HepG2 (cell line): ENCODE measurements around the gene MRPL2. TPM values are rescaled to one million over a fixed set of nuclear protein-coding genes. Genes with fewer than 3 reads are reported as not detected.

Source experiments
- ATAC-seq: fragments of 200-7000 bp; cut with Tn5 transposase; 3 replicates; pipeline ENCODE4 v1.9.1; 2020; ENCODE audit warnings: mild to moderate bottlenecking, moderate library complexity
- BruUV-seq: library from RNA; stranded (reverse); fragments of 400-500 nt; replicated peaks from 2 replicates; lab custom pipeline; 2021; lab: Mats Ljungman, UMichigan
- CTCF ChIA-PET: fragments of 300-600 bp; formaldehyde crosslinking; extraction: SDS; loops from one replicate; lab custom pipeline; 2021; ENCODE audit warnings: low total read pairs, inconsistent platforms, low intra/inter-chr PET ratio; lab: Yijun Ruan, JAX
- POLR2A ChIA-PET: fragments of 350-600 bp; sonication (Branson Sonifier 250); formaldehyde crosslinking; loops from one replicate; lab custom pipeline; 2020; ENCODE audit warnings: antibody characterized with exemption, inconsistent platforms; lab: Yijun Ruan, JAX
- DNase-seq: peaks from one replicate; pipeline ENCODE4 v3.0.0-alpha.2; 2015; ENCODE audit warnings: low spot score
- FAIRE-seq: peaks from 3 replicates; lab custom pipeline; 2011; peaks lifted over from hg19 to GRCh38; lab: Jason Lieb, UNC
- H2AFZ ChIP-seq: one replicate; pipeline ENCODE4 v1.6.1; 2011; ENCODE audit warnings: low read length, inconsistent platforms
- H3K27ac ChIP-seq: fragments of 300-600 bp; 3 replicates; pipeline ENCODE4 v1.8.0; 2011; ENCODE audit warnings: mixed run types, mild to moderate bottlenecking, mixed read lengths, low read length, inconsistent platforms; ENCODE audit not compliant: insufficient read depth; ENCODE audit errors: extremely low read length
- H3K27me3 ChIP-seq, 2 experiments: fragments of 200-600 bp in 1 of 2; 2 replicates in 1 of 2; 3 replicates in 1 of 2; pipeline versions ENCODE4 v1.6.0 to v1.8.0; 2011; ENCODE audit warnings: low read length in 2 of 2, mild to moderate bottlenecking in 2 of 2, moderate library complexity in 2 of 2, inconsistent platforms in 1 of 2; ENCODE audit not compliant: insufficient read depth in 2 of 2, control insufficient read depth in 1 of 2
- H3K36me3 ChIP-seq, 2 experiments: fragments of 200-600 bp in 1 of 2; replicated peaks in 1 of 2; 2 replicates in 1 of 2; 3 replicates in 1 of 2; pipeline versions ENCODE4 v1.5.1 to v1.8.0; 2011; ENCODE audit warnings: low read length in 2 of 2, inconsistent platforms in 1 of 2; ENCODE audit not compliant: insufficient read depth in 2 of 2, control insufficient read depth in 1 of 2
- H3K4me1 ChIP-seq: 2 replicates; pipeline ENCODE4 v1.5.1; 2012; ENCODE audit warnings: low read length, inconsistent platforms; ENCODE audit not compliant: insufficient read depth
- H3K4me2 ChIP-seq: 2 replicates; pipeline ENCODE4 v1.6.0; 2011; ENCODE audit warnings: low read depth, low read length, inconsistent platforms
- H3K4me3 ChIP-seq, 3 experiments: fragments of 200-600 bp in 1 of 3; sonication (generic), shearing (Covaris generic) in 1 of 3; replicated peaks in 1 of 3; 2 replicates each; pipeline ENCODE4 v1.5.1; 2011 to 2016; ENCODE audit warnings: low read length in 3 of 3, inconsistent platforms in 2 of 3, low read depth in 2 of 3, mild to moderate bottlenecking in 2 of 3, control low read depth in 1 of 3, mixed read lengths in 1 of 3; ENCODE audit not compliant: insufficient read depth in 1 of 3
- H3K79me2 ChIP-seq: one replicate; pipeline ENCODE4 v1.6.1; 2011; ENCODE audit warnings: low read length, inconsistent platforms; ENCODE audit not compliant: insufficient read depth
- H3K9ac ChIP-seq: 2 replicates; pipeline ENCODE4 v1.6.0; 2011; ENCODE audit warnings: mild to moderate bottlenecking, low read depth, low read length, inconsistent platforms; ENCODE audit not compliant: insufficient read depth
- H3K9me3 ChIP-seq: 2 replicates; pipeline ENCODE4 v1.5.1; 2012; ENCODE audit warnings: mild to moderate bottlenecking, low read length
- H4K20me1 ChIP-seq: 2 replicates; pipeline ENCODE4 v1.6.0; 2011; ENCODE audit warnings: inconsistent platforms, mild to moderate bottlenecking, low read length, moderate library complexity; ENCODE audit not compliant: insufficient read depth
- FOXP1 ChIP-seq, 2 experiments: fragments of 450-650 bp in 1 of 2; IDR thresholded peaks; 2 replicates each; pipeline ENCODE4 v1.6.1; 2017 to 2018; ENCODE audit warnings: antibody characterized with exemption in 1 of 2
- RAD21 ChIP-seq: fragments of 450-650 bp; formaldehyde crosslinking; IDR thresholded peaks from 2 replicates; pipeline ENCODE4 v1.5.0; 2020; ENCODE audit warnings: mild to moderate bottlenecking
- ZNF382 ChIP-seq: sonication (generic); formaldehyde crosslinking; IDR thresholded peaks from 2 replicates; pipeline ENCODE4 v1.5.0; 2020; ENCODE audit warnings: missing genetic modification reagents, mild to moderate bottlenecking, borderline replicate concordance
- ZNF562 ChIP-seq: sonication (generic); formaldehyde crosslinking; IDR thresholded peaks from 2 replicates; pipeline ENCODE4 v1.8.0; 2022; ENCODE audit warnings: missing genetic modification reagents, borderline replicate concordance
- ZNF563 ChIP-seq: sonication (generic); formaldehyde crosslinking; IDR thresholded peaks from 2 replicates; pipeline ENCODE4 v1.8.0; 2022; ENCODE audit warnings: mild to moderate bottlenecking, moderate library complexity, missing genetic modification reagents
- ZNF567 ChIP-seq: sonication (generic); formaldehyde crosslinking; IDR thresholded peaks from 2 replicates; pipeline ENCODE4 v1.8.1; 2023; ENCODE audit warnings: mild to moderate bottlenecking, missing genetic modification reagents, borderline replicate concordance
- ZNF839 ChIP-seq: sonication (generic); formaldehyde crosslinking; IDR thresholded peaks from 2 replicates; pipeline ENCODE4 v1.4.0; 2020; ENCODE audit warnings: missing genetic modification reagents, mild to moderate bottlenecking, borderline replicate concordance
- WGBS: methylation state at CpG from one replicate; pipeline ENCODE4 v1.1.6; 2017; ENCODE audit warnings: low lambda C conversion rate; 5-methylcytosine and 5-hydroxymethylcytosine counted together
- in situ Hi-C: cut with HindIII; loops from 2 replicates; pipeline ENCODE4 v1.10.0; 2017; ENCODE audit warnings: low pct_unique_long_range_greater_than_20kb; ENCODE audit not compliant: extremely low pct_ligation_motif_present
- intact Hi-C: fragments of 100-400 bp; cut with micrococcal nuclease; formaldehyde crosslinking; loops from one replicate; pipeline ENCODE4 v1.10.0; 2022; ENCODE audit not compliant: unreplicated experiment
- polyA plus RNA-seq, 8 experiments: library from polyadenylated mRNA; depleted of rRNA in 3 of 8; stranded (reverse) in 7 of 8; unstranded in 1 of 8; fragments of >200 nt; fragmentation: Illumina TruSeq in 4 of 8; extraction: Trizol in 4 of 8; gene quantifications; 2 replicates each; pipeline versions ENCODE4 v1.2.1 to v1.2.3, GENCODE V29; 2011 to 2016; ENCODE audit warnings: low read depth in 4 of 8, missing spikeins in 1 of 8, mixed read lengths in 1 of 8; ENCODE audit not compliant: insufficient read depth in 1 of 8
- total RNA-seq, 5 experiments: library from RNA; depleted of rRNA; stranded (reverse); fragments of >200 nt; fragmentation: Illumina TruSeq; extraction: Trizol; gene quantifications; 2 replicates each; pipeline ENCODE4 v1.2.3, GENCODE V29; 2016; ENCODE audit warnings: low read depth in 1 of 5
- TF ChIP-seq, protein P1 (sequence below): sonication (generic); formaldehyde crosslinking; IDR thresholded peaks from 2 replicates; pipeline ENCODE4 v1.9.0; 2022; ENCODE audit warnings: missing genetic modification reagents, mild to moderate bottlenecking, borderline replicate concordance
- TF ChIP-seq, protein P2 (sequence below): sonication (generic); formaldehyde crosslinking; IDR thresholded peaks from 2 replicates; pipeline ENCODE4 v1.4.0; 2020; ENCODE audit warnings: mild to moderate bottlenecking, missing genetic modification reagents
- TF ChIP-seq, protein P3 (sequence below): sonication (generic); formaldehyde crosslinking; IDR thresholded peaks from 2 replicates; pipeline ENCODE4 v1.5.0; 2020; ENCODE audit warnings: mild to moderate bottlenecking, missing genetic modification reagents, moderate library complexity
- TF ChIP-seq, protein P4 (sequence below): sonication (generic); formaldehyde crosslinking; IDR thresholded peaks from 2 replicates; pipeline ENCODE4 v1.8.1; 2022; ENCODE audit warnings: mild to moderate bottlenecking, missing genetic modification reagents
- TF ChIP-seq, protein P5 (sequence below): sonication (generic); formaldehyde crosslinking; IDR thresholded peaks from 2 replicates; pipeline ENCODE4 v1.4.0; 2020; ENCODE audit warnings: missing genetic modification reagents, borderline replicate concordance

MRPL2 gene
- total and polyA plus RNA-seq, 2 of the 13 experiments (the other 11 are each of a cell fraction or from before 2014, with no cell fraction given) = 56.8 to 65.6 TPM

DNA sequence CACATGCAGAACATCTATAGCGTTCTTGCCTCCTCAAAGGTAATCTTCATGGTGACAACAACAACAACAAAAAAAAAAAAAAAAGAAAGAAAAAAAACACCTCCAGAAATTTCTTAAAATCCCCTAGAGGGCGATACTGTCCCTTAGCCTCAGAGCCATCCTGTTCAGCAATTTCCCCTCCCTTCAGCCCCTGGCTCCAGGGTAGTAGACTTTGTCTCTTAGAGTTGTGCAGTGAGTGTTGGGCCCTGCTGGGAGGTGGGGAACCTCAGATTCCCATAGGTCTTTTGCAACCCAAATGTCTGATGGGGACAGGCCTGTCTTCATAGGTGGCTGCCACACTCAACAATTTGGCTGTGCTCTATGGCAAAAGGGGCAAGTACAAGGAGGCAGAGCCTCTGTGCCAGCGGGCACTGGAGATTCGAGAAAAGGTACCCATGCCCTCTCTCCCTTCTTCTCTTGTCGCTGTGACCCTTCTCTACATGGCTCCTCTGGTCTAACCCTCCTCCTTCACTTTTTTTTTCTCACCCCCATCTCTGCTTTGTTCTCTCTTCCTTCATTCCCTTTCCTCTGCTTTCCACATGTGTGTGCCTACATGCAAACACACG lies 10.9 kb upstream of the MRPL2 start:
- H3K4me1 ChIP-seq = peaks cover 12% of the 10 kb centered on the region
- no TSS peak for BruUV-seq
- no peak overlapping the region for H3K4me2 ChIP-seq
- no peak overlapping the region for H3K9ac ChIP-seq
- in situ Hi-C loops = loop anchor here (10.0 kb wide), 1 partner anchor 55 kb away; no protein-coding TSS in a partner anchor
- DNase-seq (peak; percentile 83), ATAC-seq (peak; percentile 93), FAIRE-seq (peak; percentile 99)
- H3K27me3 ChIP-seq = no peaks in the 10 kb centered on the region
- WGBS = 66% methylated on average over 6 of the region's 6 CpGs
- no peaks in the 10 kb centered on the region for H4K20me1 ChIP-seq
- peak overlapping the region; percentile 7 for H3K27ac ChIP-seq
- no peak overlapping the region for H2AFZ ChIP-seq
- no peaks in the 10 kb centered on the region for H3K79me2 ChIP-seq
- H3K4me3 ChIP-seq = no peak overlapping the region
- intact Hi-C loops = loop anchor here (1.0 kb wide), 2 partner anchors 59 to 73 kb away; no protein-coding TSS in a partner anchor
- CTCF ChIA-PET = interaction anchor here (1.0 to 2.6 kb wide), 3 partner anchors 60 to 169 kb away, joined by 5 to 36 read pairs (median 14); no protein-coding TSS in a partner anchor
- POLR2A ChIA-PET = interaction anchor here (0.7 to 3.7 kb wide), 4 partner anchors 9 to 34 kb away, joined by 3 to 12 read pairs (median 3); no protein-coding TSS in a partner anchor
- no peaks in the 10 kb centered on the region for H3K9me3 ChIP-seq
- peaks cover 13 to 47% of the 10 kb centered on the region in 2 experiments for H3K36me3 ChIP-seq
- TF ChIP-seq, protein P1, sequence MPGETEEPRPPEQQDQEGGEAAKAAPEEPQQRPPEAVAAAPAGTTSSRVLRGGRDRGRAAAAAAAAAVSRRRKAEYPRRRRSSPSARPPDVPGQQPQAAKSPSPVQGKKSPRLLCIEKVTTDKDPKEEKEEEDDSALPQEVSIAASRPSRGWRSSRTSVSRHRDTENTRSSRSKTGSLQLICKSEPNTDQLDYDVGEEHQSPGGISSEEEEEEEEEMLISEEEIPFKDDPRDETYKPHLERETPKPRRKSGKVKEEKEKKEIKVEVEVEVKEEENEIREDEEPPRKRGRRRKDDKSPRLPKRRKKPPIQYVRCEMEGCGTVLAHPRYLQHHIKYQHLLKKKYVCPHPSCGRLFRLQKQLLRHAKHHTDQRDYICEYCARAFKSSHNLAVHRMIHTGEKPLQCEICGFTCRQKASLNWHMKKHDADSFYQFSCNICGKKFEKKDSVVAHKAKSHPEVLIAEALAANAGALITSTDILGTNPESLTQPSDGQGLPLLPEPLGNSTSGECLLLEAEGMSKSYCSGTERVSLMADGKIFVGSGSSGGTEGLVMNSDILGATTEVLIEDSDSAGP = 0 out of 2 replicates have a peak, but pooled peaks have one; percentile 22
- peak; percentile 83 for TF ChIP-seq RAD21 (CRISPR knock-in tag)
- TF ChIP-seq ZNF562 (CRISPR knock-in tag) = no peak
- peak; percentile 84; the same call in 1 of the 2 replicates for TF ChIP-seq ZNF567
- TF ChIP-seq FOXP1 (IDR thresholded peaks at IDR 0.05) = peak; percentile 60; the same call in 1 of the 2 replicates
- no peak for TF ChIP-seq FOXP1 (CRISPR knock-in tag; IDR thresholded peaks at IDR 0.05)
- TF ChIP-seq, protein P2, sequence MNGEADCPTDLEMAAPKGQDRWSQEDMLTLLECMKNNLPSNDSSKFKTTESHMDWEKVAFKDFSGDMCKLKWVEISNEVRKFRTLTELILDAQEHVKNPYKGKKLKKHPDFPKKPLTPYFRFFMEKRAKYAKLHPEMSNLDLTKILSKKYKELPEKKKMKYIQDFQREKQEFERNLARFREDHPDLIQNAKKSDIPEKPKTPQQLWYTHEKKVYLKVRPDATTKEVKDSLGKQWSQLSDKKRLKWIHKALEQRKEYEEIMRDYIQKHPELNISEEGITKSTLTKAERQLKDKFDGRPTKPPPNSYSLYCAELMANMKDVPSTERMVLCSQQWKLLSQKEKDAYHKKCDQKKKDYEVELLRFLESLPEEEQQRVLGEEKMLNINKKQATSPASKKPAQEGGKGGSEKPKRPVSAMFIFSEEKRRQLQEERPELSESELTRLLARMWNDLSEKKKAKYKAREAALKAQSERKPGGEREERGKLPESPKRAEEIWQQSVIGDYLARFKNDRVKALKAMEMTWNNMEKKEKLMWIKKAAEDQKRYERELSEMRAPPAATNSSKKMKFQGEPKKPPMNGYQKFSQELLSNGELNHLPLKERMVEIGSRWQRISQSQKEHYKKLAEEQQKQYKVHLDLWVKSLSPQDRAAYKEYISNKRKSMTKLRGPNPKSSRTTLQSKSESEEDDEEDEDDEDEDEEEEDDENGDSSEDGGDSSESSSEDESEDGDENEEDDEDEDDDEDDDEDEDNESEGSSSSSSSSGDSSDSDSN (CRISPR knock-in tag) = 0 out of 2 replicates have a peak, but pooled peaks have one; percentile 25
- TF ChIP-seq, protein P3, sequence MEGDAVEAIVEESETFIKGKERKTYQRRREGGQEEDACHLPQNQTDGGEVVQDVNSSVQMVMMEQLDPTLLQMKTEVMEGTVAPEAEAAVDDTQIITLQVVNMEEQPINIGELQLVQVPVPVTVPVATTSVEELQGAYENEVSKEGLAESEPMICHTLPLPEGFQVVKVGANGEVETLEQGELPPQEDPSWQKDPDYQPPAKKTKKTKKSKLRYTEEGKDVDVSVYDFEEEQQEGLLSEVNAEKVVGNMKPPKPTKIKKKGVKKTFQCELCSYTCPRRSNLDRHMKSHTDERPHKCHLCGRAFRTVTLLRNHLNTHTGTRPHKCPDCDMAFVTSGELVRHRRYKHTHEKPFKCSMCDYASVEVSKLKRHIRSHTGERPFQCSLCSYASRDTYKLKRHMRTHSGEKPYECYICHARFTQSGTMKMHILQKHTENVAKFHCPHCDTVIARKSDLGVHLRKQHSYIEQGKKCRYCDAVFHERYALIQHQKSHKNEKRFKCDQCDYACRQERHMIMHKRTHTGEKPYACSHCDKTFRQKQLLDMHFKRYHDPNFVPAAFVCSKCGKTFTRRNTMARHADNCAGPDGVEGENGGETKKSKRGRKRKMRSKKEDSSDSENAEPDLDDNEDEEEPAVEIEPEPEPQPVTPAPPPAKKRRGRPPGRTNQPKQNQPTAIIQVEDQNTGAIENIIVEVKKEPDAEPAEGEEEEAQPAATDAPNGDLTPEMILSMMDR (CRISPR knock-in tag) = peak; percentile 72
- TF ChIP-seq ZNF563 (CRISPR knock-in tag) = no peak
- peak; percentile 59; the same call in 1 of the 2 replicates for TF ChIP-seq ZNF839 (CRISPR knock-in tag)
- TF ChIP-seq, protein P4, sequence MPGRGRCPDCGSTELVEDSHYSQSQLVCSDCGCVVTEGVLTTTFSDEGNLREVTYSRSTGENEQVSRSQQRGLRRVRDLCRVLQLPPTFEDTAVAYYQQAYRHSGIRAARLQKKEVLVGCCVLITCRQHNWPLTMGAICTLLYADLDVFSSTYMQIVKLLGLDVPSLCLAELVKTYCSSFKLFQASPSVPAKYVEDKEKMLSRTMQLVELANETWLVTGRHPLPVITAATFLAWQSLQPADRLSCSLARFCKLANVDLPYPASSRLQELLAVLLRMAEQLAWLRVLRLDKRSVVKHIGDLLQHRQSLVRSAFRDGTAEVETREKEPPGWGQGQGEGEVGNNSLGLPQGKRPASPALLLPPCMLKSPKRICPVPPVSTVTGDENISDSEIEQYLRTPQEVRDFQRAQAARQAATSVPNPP = no peak
- no peak for TF ChIP-seq ZNF382 (CRISPR knock-in tag)
- TF ChIP-seq, protein P5, sequence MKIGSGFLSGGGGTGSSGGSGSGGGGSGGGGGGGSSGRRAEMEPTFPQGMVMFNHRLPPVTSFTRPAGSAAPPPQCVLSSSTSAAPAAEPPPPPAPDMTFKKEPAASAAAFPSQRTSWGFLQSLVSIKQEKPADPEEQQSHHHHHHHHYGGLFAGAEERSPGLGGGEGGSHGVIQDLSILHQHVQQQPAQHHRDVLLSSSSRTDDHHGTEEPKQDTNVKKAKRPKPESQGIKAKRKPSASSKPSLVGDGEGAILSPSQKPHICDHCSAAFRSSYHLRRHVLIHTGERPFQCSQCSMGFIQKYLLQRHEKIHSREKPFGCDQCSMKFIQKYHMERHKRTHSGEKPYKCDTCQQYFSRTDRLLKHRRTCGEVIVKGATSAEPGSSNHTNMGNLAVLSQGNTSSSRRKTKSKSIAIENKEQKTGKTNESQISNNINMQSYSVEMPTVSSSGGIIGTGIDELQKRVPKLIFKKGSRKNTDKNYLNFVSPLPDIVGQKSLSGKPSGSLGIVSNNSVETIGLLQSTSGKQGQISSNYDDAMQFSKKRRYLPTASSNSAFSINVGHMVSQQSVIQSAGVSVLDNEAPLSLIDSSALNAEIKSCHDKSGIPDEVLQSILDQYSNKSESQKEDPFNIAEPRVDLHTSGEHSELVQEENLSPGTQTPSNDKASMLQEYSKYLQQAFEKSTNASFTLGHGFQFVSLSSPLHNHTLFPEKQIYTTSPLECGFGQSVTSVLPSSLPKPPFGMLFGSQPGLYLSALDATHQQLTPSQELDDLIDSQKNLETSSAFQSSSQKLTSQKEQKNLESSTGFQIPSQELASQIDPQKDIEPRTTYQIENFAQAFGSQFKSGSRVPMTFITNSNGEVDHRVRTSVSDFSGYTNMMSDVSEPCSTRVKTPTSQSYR (CRISPR knock-in tag) = no peak
